Middle frontal gyrus (tissue), 1 donor: Measurements from ENCODE around the gene KIF26B.
"Not testable (repeated sequence)": the region's sequence is repeated elsewhere in the genome, so short reads cannot be mapped to it uniquely, and the experiment has no call there.

Source experiments
- DNase-seq: peaks from one replicate; pipeline ENCODE4 v3.0.0-alpha.2; 2015; ENCODE audit warnings: low spot score; ENCODE audit errors: extremely low spot score

Gene KIF26B

DNA sequence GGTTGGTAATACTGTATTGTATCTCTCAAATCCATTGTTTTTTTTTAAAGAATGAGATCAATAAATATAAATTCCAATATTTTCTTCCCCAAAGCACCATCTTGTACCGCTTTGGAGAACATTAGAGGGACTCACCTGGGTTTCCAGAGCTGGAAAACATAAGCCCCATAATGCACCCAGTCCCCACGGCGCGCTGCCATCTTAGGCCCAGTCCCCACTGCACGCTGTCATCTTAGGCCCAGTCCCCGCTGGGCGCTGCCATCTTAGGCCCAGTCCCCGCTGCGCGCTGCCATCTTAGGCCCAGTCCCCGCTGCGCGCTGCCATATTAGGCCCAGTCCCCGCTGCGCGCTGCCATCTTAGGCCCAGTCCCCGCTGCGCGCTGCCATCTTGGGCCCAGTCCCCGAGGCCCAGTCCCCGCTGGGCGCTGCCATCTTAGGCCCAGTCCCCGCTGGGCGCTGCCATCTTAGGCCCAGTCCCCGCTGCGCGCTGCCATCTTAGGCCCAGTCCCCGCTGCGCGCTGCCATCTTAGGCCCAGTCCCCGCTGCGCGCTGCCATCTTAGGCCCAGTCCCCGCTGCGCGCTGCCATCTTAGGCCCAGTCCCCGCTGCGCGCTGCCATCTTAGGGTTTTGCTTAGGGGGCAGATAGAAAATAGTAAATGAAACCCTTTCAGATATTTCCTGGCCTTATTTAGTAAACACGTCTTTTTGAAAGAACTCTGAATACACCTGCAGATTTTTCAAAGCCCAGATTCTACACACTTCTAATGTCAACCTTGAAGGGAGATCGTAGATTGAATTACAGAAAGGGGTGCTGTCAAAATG, 518.3 kb downstream of the KIF26B start:
- not testable (repeated sequence) for DNase-seq

DNA sequence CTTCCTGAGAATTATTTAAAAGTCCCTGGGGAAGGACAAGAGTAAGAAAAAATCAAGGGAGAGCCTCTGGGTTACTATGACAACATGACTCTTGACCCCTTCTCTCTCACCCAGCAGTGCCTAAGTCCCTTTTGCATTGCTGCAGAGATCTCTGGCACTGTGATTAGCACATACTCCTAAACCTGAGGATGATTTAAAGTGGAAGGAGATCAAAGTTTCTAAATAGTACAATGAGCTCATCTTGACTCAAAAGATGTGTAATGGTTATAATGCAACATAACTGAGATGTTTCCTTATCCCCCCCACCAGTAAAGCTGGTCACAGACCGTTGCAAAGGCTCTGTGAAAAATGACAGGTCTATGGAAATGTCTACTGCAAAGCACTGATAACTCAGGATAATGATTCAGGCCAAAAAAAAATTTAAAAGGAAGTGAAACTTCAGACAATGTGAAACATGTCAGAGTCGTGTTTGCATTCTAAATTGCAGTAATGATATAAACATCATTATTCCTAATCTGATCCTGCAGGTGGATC, 519.2 kb downstream of the KIF26B start:
- DNase-seq = no peak

DNA sequence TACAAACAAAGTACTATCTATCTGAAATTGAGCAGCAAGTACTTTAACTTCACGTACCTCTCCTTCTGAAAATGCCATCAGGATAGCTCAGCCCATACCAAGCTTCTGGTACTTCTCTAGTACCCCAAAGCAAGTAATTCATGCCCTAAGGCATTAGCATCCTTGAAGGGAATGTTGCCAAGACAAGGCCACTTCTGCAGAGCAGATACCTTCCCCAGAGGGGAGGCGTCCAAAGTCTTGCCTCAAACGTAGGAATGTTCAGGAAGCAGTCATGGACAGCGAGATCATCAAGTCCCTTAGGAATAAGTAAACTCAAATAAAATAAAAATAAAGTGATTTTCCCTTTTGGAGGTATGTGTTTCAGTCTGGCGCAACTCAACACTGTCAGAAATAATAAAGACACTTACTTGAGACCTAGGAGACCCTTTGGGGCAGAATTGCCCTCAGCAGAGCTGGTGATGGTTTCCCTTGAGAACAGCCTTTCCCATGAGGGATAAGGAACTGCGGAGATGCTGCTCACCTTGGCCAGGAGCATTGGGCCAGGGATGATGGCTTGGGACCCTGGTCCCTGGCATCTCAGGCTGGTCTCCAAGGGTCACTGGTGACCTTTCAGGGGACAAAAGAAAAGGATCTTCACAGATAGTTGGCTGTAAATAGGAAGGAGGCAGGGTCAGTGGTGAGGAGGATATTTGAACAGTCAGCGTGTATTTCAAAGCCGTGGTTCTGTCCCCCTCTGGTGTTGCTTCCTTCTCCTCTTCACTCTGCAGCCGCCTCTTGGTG, 522.9 kb downstream of the KIF26B start:
- DNase-seq = no peak

DNA sequence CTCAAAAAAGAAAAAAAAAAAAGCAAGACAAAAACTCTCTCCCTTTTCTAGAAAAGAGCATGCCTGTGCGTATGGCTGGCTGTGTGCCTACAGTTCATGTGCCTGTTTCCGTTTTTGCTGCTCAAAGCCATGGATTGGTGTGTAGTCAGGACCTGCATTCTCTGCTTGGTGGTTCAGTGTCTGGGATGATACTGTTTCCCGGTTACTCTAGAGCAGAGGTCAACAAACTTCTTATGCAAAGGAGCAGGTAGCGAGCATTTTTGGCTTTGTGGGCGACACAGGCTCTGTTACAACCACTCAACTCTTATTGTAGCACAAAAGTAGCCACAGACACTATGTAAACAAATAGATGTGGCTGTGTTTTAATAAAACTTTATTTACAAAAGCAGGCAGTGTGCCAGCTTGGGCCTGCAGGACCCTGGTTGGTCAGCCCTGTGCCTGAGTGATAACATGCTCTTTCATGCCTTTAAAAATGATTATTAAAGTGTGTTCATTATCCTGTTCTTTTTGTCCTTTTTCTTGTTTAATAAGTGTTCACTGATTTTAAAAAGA, 524.2 kb downstream of the KIF26B start:
- DNase-seq = no peak

DNA sequence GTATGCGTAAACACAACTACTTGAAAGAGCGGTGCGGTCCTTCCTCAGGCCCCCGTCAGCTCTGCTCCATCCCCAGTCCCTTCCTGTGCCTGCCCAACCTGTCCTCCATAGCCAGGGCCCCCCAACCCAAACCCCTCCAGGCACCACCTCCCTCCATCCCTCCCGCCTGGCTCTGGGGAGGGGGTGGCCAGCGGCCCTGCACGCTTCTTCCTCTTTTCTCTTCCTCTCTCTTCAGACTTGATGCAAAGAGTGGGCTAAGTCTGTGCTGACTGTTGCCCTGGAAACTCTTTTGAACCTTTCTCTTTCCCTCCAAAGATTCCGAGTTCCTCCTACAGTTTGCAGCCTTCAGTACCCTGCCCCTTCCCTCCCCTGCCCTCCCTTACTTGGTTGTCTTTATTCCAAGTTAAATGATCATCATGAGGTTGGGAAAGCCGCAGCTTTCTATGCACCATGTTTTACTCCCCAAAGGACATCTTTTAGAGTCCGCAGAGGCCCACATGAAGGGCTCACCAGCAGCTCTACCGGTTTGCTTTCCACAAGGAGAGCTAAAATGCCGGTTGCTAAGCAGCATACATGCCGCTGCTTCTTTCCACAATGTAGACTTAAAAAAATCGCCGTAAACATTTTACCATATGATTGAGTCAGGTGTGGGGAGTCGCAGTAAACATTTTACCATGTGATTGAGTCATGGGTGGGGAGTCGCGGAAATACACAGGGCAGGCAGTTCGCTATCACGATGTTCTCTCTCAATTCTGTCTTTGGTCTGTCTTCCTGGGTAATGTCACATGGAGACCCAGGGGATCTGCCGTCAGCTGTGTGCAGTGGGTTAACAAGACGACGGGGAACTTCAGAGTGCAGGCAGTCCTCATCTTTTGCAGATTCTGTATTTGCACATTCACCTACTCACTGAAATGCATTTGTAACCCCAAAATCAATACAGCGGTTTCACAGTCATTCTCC, 525.3 kb downstream of the KIF26B start:
- no peak for DNase-seq

DNA sequence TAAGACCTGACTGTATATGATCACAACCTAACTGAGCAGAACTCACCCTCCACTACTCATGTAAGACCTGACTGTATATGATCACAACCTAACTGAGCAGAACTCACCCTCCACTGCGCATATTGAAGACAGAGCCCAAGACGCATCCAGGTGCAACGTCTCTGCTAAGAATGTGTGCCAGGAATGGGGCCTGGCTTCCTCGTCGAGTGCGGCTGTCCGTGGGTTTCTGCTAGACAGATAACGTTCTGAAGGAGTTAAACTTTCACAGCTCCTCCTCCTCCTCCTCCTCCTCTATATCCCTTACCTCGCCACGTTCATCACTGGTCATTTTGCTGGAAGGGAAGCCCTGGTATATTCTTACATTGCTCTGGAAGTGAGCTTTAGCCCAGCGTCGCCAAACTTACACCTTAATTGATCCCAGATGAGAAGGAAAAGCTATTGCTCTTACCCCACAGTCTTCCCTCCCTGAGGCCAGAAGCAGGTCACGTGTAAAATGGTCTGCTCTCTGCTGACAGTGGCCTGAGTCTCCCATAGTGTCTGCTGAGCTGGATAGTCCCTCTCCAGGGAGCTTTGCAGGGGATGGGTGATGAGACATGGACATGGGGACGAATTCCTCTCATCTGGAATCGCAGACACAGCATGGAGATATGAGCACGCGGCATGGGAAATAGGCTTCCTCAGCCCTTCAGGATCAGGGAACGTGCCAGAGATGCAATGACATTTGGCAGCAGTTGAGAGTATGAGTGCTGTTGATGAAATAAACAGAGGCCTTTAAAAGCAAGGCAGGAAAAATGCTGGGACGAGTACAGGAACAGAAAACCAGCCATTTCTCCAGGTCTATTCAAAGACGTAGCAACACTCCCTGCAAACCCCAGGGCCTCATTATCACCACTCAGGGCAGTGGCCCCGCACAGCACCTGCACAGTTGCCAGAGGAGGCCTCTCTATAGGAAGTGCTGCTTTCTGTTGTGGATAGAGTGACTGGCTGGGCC, 528.1 kb downstream of the KIF26B start:
- no peak for DNase-seq

DNA sequence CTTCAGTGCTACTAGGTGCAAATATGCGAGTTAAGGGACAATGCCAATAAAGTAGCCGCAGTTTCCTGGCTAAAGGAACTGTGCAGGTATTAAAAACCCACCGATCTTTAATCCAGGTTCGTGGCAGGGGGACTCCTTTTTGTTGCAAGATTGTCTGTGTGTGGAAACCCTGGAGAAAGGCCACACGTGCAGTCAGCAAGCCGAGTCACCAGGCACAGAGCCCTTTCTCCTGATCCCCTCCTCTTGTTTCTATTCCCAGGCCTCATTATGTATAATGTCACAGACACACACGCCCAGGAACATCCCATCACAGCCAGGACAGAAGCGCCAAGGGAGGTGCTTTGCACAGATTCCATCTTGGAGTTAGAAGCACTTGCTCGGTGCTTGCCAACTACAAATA, 528.9 kb downstream of the KIF26B start:
- no peak for DNase-seq

DNA sequence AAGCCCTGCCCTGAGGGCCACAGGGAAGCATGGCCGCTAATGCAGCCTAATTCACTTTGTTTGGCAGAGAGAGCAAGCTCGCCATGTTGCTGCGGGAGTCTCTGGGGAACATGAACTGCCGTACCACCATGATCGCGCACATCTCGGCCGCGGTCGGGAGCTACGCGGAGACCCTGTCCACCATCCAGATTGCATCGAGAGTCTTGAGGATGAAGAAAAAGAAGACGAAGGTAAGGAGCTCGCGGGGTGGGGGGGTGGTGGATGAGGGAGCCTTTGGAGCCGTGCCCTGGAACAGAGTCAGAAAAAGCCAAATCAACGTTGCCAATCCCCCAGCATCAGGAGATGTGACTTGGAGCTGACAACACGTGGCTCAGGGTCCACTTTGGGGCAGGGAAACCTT, 529.4 kb downstream of the KIF26B start:
- no peak for DNase-seq

DNA sequence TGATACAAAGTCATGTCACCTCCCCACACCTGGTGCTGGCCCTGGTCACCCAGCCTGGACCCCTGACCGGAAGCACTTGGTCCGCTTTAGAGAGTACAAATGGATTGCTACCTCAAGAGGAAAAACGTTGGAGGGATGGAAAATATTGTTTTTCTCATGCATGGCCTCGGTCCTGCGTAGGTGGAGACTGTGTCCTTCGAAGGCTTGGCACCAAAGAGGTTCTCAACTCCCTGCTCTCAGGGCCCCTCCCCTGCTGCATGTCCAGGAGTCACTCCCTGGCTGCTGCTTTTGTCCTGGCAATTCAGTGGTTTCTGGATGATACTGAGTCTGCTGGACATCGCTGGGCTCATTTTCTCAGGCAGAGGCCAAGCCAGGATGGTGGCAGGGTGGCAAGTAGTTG, 529.8 kb downstream of the KIF26B start:
- no peak for DNase-seq

DNA sequence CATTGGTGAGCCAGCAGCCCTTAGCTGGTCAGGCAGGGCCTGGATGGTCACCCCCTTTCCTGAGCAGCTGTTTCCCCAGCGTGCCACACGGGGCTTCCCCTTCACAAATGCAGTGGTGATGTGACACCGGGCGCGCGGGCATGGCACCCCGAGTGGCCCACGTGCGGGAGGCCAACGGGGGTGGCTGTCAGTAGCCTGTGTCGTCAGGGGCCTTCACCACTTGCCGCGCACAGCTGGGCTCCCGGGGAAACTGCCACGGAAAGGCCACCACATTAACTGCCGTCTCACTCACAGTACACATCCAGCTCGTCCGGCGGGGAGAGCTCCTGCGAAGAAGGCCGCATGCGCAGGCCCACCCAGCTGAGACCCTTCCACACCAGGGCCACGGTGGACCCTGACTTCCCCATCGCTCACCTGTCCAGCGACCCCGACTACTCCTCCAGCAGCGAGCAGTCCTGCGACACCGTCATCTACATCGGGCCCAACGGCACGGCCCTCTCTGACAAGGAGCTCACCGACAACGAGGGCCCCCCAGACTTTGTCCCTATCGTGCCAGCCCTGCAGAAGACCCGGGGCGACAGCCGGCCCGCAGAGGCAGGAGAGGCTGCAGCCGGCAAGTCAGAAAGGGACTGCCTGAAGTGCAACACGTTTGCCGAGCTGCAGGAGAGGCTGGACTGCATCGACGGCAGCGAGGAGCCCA, 530.5 kb downstream of the KIF26B start:
- no peak for DNase-seq

DNA sequence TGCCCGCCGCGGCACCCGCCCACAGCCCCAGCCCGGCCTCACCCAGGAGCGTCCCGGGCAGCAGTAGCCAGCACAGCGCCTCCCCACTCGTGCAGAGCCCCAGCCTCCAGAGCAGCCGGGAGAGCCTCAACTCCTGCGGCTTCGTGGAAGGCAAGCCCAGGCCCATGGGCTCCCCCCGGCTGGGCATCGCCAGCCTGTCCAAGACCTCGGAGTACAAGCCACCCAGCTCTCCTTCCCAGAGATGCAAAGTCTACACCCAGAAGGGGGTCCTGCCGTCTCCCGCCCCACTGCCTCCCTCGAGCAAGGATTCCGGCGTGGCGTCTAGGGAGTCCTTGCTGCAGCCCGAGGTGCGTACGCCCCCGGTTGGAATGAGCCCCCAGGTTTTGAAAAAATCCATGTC, 531.2 kb downstream of the KIF26B start:
- DNase-seq = no peak

DNA sequence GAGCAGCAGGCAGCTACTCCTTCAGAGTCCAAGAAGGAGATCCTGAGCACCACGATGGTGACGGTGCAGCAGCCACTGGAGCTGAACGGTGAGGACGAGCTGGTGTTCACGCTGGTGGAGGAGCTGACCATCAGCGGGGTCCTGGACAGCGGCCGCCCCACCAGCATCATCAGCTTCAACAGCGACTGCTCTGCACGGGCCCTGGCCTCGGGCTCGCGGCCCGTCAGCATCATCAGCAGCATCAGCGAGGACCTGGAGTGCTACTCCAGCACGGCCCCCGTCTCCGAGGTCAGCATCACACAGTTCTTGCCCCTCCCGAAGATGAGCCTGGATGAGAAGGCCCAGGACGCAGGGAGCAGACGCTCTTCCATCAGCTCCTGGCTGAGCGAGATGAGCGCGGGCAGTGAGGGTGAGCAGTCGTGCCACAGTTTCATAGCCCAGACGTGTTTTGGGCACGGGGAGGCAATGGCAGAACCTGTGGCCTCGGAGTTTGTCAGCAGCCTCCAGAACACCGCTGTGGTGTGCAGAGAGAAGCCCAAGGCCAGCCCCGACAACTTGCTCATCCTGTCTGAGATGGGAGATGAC, 531.8 kb downstream of the KIF26B start:
- no peak for DNase-seq

DNA sequence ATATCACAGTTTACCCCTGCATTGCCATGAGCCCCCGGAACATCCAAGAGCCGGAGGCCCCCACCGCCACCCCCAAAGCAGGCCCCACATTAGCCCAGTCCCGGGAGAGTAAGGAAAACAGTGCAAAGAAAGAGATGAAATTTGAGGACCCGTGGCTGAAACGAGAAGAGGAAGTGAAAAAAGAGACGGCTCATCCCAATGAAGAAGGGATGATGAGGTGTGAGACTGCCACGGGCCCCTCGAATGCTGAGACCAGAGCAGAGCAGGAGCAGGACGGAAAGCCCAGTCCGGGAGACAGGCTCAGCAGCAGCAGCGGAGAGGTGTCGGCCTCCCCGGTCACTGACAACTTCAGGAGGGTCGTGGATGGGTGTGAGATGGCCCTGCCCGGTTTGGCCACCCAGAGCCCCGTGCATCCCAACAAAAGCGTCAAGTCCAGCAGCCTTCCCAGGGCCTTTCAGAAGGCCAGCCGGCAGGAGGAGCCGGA, 532.4 kb downstream of the KIF26B start:
- DNase-seq = no peak

DNA sequence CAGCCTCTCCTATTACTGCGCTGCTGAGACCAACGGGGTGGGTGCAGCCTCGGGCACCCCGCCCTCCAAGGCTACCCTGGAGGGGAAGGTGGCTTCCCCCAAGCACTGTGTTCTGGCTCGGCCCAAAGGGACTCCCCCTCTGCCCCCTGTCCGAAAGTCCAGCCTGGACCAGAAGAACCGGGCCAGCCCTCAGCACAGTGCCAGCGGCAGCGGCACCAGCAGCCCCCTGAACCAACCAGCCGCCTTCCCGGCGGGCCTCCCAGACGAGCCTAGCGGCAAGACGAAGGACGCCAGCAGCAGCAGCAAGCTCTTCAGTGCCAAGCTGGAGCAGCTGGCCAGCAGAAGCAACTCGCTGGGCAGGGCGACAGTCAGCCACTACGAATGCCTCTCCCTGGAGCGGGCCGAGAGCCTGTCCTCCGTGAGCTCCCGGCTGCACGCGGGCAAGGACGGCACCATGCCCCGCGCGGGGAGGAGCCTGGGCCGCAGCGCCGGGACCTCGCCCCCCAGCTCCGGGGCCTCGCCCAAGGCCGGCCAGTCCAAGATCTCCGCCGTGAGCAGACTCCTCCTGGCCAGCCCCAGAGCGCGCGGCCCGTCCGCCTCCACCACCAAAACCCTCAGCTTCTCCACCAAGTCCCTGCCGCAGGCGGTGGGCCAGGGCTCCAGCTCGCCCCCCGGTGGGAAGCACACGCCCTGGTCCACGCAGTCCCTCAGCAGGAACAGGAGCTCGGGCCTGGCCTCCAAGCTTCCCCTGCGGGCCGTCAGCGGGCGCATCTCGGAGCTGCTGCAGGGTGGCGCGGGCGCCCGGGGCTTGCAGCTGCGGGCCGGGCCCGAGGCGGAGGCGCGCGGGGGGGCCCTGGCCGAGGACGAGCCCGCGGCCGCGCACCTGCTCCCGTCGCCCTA, 533.1 kb downstream of the KIF26B start:
- no peak for DNase-seq

DNA sequence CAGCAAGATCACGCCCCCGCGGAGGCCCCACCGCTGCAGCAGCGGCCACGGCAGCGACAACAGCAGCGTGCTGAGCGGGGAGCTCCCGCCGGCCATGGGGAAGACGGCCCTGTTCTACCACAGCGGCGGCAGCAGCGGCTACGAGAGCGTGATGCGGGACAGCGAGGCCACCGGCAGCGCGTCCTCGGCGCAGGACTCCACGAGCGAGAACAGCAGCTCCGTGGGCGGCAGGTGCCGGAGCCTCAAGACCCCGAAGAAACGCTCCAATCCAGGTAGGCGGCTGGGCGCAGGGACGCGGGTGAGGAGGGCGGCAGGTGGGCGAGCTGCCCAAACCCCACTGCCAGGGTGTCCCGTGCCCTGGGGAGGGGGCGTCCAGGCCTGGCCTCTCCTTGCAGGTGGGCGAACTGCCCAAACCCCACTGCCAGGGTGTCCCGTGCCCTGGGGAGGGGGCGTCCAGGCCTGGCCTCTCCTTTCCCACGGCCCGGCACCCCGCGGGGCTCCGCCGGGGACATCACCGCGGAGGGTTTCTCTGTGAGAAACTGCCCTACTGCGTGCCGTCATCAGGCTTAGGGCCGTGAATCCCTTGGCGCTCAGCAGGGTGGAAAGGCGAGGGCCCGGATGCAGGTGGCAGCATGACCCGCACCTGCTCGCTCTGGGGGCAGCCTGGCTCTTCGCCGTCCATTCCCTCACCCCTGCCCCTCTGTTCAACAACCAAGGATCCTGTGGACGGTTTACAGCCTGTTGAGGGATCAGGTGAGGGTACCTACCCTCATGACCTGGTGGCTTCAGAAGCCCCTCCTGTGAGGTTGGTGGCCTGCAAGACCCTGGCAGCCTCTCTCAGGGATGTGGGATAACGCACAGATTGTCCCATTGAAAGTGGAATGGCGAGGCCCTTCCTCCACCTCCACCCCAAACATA, 534.0 kb downstream of the KIF26B start:
- DNase-seq = no peak

DNA sequence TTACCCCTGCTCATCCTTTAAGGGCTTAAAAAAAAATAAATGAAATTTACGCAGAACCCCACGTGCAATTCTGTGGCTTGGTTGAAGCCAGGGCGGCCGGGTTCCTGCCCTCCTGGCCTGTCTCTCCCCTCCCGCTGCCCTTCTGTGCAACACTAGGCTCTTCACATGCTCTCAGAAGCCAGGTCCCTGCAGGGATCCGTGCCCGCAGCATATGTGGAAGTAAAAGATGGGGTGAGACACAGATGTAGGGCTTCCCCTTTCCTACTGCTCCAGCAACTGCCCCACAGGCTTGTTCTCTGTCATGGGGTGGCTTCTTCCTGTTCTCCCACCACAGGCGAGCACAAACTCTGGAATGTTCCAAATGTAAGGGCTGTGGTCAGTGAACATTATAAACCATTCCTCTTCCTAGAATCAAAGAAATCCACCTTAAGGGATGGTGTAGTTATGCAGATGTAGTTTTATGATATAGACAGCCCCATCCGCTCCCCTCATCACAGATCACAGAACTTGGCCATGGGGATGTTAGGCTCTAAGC, 535.4 kb downstream of the KIF26B start:
- no peak for DNase-seq
